ENCODE data around the gene PLXNA1.

The PLXNA1 gene

DNA sequence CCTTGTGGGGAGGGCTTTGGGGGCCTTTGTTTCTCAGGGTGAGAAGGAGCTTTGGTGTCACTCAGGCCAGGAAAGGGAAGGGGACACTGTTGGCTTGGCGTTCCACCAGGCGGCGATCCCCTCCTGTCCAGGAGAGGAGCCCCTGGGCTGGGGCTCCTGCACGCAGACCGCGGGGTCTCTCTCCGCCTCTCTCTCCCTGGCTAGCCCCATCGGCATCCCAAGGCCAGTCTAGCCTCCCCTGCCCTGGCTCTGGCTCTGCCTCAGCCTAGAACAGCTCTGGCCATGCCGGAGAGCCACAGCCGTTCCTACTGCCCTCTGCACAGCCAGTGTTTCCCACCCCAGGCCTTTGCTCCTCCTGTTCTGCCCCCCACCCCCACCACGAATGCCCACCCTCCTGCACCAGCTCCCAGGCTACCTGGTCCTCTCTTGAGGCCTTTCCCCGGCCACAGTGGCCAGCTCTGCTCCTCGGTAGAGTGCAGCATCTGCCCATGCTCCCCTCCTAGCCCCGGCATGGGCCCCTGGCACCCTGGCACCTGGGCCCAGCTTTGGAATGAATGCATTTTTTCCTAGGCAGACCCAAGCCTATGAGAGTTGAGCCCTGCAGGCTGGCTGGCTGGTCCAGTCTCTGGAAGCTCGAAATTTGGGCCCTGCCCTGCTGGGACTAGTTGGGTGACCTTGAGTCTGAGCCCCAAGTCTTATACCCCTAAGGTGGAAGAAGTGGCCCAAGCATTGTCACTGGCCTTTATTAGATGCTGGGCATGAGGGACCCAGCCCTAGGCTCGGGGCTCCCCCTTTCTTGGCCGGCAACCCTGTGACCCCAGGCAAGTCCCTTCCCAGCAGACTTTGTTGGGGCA lies 2.4 kb downstream of the PLXNA1 start:
- Histone ChIP-seq H3K4me1 (ENCODE audit: insufficient read depth, low read length, poor library complexity, severe bottlenecking) (peaks cover 3% of the 10 kb centered on the region), H3K9me3 (ENCODE audit: insufficient read depth, low read depth, low read length) (no peaks in the 10 kb centered on the region), H3K4me3 (ENCODE audit: low read length, poor library complexity, severe bottlenecking) (no peak overlapping the region), H3K27me3 (ENCODE audit: insufficient read depth, low read length, poor library complexity, severe bottlenecking) (no peaks in the 10 kb centered on the region), H3K9ac (ENCODE audit: low read depth, low read length, poor library complexity, severe bottlenecking) (peak overlapping the region; percentile 66), H3K79me2 (ENCODE audit: insufficient read depth, low read length) (peaks cover 10% of the 10 kb centered on the region; the same call in 1 of the 2 replicates), H3K4me2 (ENCODE audit: low read depth, low read length, poor library complexity, severe bottlenecking) (peak overlapping the region; percentile 87), H2AFZ (ENCODE audit: low read length) (no peak overlapping the region), H3K36me3 (ENCODE audit: insufficient read depth, low read length) (peaks cover 4% of the 10 kb centered on the region; the same call in 1 of the 2 replicates), H3F3A (ENCODE audit: low read depth) (no peaks in the 10 kb centered on the region), H4K20me1 (ENCODE audit: insufficient read depth, low read length, poor library complexity, severe bottlenecking) (peaks cover 30% of the 10 kb centered on the region), H3K9me2 (replicated peaks; ENCODE audit: low read depth, low read length) (no peaks in the 10 kb centered on the region)
- no peak for TF ChIP-seq EZH2phosphoT487 (IDR thresholded peaks at IDR 0.05; ENCODE audit: borderline replicate concordance)
- TF ChIP-seq, protein P1, sequence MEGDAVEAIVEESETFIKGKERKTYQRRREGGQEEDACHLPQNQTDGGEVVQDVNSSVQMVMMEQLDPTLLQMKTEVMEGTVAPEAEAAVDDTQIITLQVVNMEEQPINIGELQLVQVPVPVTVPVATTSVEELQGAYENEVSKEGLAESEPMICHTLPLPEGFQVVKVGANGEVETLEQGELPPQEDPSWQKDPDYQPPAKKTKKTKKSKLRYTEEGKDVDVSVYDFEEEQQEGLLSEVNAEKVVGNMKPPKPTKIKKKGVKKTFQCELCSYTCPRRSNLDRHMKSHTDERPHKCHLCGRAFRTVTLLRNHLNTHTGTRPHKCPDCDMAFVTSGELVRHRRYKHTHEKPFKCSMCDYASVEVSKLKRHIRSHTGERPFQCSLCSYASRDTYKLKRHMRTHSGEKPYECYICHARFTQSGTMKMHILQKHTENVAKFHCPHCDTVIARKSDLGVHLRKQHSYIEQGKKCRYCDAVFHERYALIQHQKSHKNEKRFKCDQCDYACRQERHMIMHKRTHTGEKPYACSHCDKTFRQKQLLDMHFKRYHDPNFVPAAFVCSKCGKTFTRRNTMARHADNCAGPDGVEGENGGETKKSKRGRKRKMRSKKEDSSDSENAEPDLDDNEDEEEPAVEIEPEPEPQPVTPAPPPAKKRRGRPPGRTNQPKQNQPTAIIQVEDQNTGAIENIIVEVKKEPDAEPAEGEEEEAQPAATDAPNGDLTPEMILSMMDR (conservative IDR thresholded peaks at IDR 0.05; ENCODE audit: low read length), result 0 out of 2 replicates have a peak, but pooled peaks have one; percentile 13

- no peaks in the 10 kb centered on the region for H3K9me3 ChIP-seq (ENCODE audit: insufficient read depth, low read depth, low read length)
- no peak overlapping the region for H2AFZ ChIP-seq (ENCODE audit: low read length)
- no peak overlapping the region for H3K4me3 ChIP-seq (ENCODE audit: low read length, poor library complexity, severe bottlenecking)
- H3K27me3 ChIP-seq (ENCODE audit: insufficient read depth, low read length, poor library complexity, severe bottlenecking), result no peaks in the 10 kb centered on the region
- H3K9me2 ChIP-seq (replicated peaks; ENCODE audit: low read depth, low read length), result no peaks in the 10 kb centered on the region
- H3K36me3 ChIP-seq (ENCODE audit: insufficient read depth, low read length), result peaks cover 4% of the 10 kb centered on the region; the same call in 1 of the 2 replicates
- no peak overlapping the region for H3K9ac ChIP-seq (ENCODE audit: low read depth, low read length, poor library complexity, severe bottlenecking)
- H4K20me1 ChIP-seq (ENCODE audit: insufficient read depth, low read length, poor library complexity, severe bottlenecking), result peaks cover 30% of the 10 kb centered on the region
- peak overlapping the region; percentile 87 for H3K4me2 ChIP-seq (ENCODE audit: low read depth, low read length, poor library complexity, severe bottlenecking)
- TF ChIP-seq EZH2phosphoT487 (IDR thresholded peaks at IDR 0.05; ENCODE audit: borderline replicate concordance), result no peak
- TF ChIP-seq, protein P1 (conservative IDR thresholded peaks at IDR 0.05; ENCODE audit: low read length), result no peak
- peaks cover 10% of the 10 kb centered on the region; the same call in 1 of the 2 replicates for H3K79me2 ChIP-seq (ENCODE audit: insufficient read depth, low read length)
- no peaks in the 10 kb centered on the region for H3F3A ChIP-seq (ENCODE audit: low read depth)
- peaks cover 3% of the 10 kb centered on the region for H3K4me1 ChIP-seq (ENCODE audit: insufficient read depth, low read length, poor library complexity, severe bottlenecking)
Measured at GRCh38 chr3:126986001-126986400, 3.1 kb downstream of the PLXNA1 start.

DNA sequence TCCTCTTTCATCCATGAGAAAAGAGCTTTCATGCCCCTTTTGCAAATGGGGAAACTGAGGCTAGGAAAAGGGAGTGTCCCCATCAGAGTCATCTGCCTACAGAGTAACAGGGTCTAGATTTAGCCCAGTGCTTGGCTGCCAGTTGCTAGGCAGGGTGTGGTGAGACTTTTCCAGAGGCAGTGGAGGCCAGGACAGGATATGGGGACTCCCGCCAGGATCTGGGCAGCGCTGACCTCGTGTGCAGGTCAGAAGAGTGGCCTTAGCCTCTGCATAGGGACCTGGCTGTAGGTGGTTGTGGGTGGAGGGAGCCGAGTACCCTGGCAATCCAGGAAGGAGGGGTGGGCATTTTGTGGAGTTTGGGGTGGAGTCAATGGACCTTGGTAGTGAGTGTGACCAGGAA lies 4.2 kb downstream of the PLXNA1 start:
- Histone ChIP-seq H3K36me3 (ENCODE audit: insufficient read depth, low read length) (peaks cover 4% of the 10 kb centered on the region; the same call in 1 of the 2 replicates), H3K4me3 (ENCODE audit: low read length, poor library complexity, severe bottlenecking) (no peak overlapping the region), H3K4me2 (ENCODE audit: low read depth, low read length, poor library complexity, severe bottlenecking) (no peak overlapping the region), H3F3A (ENCODE audit: low read depth) (no peaks in the 10 kb centered on the region), H3K9ac (ENCODE audit: low read depth, low read length, poor library complexity, severe bottlenecking) (no peak overlapping the region), H3K4me1 (ENCODE audit: insufficient read depth, low read length, poor library complexity, severe bottlenecking) (peaks cover 3% of the 10 kb centered on the region), H3K9me3 (ENCODE audit: insufficient read depth, low read depth, low read length) (no peaks in the 10 kb centered on the region), H3K79me2 (ENCODE audit: insufficient read depth, low read length) (peaks cover 10% of the 10 kb centered on the region; the same call in 1 of the 2 replicates), H4K20me1 (ENCODE audit: insufficient read depth, low read length, poor library complexity, severe bottlenecking) (peaks cover 30% of the 10 kb centered on the region), H3K27me3 (ENCODE audit: insufficient read depth, low read length, poor library complexity, severe bottlenecking) (no peaks in the 10 kb centered on the region), H2AFZ (ENCODE audit: low read length) (no peak overlapping the region), H3K9me2 (replicated peaks; ENCODE audit: low read depth, low read length) (no peaks in the 10 kb centered on the region)
- TF ChIP-seq EZH2phosphoT487 (IDR thresholded peaks at IDR 0.05; ENCODE audit: borderline replicate concordance), result no peak
- TF ChIP-seq, protein P1 (conservative IDR thresholded peaks at IDR 0.05; ENCODE audit: low read length), result no peak

Measured in Loucy (cell line).